Measurements from ENCODE around the gene INSYN2A. TPM values are rescaled to one million over a fixed set of nuclear protein-coding genes. Genes with fewer than 3 reads are reported as not detected.

INSYN2A gene
- total and polyA plus RNA-seq, 10 of the 15 experiments (the other 5 are each of a cell fraction or from before 2014, with no cell fraction given): not detected

DNA sequence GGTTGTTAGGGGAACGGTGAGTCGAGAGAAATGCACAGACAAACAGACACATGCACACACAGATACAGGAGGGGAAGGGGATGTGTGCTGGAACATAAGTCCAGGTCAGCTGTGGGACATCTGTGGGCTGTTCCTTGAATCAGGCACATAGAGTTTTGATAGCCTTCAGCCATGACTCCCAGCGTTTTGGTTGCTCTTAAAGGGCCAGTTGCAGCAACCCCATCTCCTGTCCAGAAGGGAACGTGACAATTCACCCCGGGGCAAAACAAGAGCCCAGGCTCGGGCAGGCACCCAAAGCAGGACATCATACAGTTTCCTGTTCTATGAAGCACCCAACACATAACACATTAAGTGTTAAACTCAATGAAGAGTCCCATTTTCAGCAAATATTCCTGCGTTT lies 9.6 kb downstream of the INSYN2A start:
- H4K20me1 ChIP-seq (ENCODE audit: control insufficient read depth, insufficient read depth): no peaks in the 10 kb centered on the region
- H3K4me1 ChIP-seq (ENCODE audit: control insufficient read depth, insufficient read depth, low read length): no peaks in the 10 kb centered on the region
- H3K4me3 ChIP-seq: no peak overlapping the region
- H3K27ac ChIP-seq (ENCODE audit: control insufficient read depth, insufficient read depth): no peak overlapping the region
- in situ Hi-C loops (cut with MboI) (no loop called here), intact Hi-C loops (cut with micrococcal nuclease; ENCODE audit: unreplicated experiment) (no loop called here)
- BruUV-seq (replicated peaks): no TSS peak
- no peak overlapping the region for H2AFZ ChIP-seq (ENCODE audit: control insufficient read depth, low read depth, low read length)
- CTCF ChIA-PET: no interaction called here
- TF ChIP-seq, protein P1, sequence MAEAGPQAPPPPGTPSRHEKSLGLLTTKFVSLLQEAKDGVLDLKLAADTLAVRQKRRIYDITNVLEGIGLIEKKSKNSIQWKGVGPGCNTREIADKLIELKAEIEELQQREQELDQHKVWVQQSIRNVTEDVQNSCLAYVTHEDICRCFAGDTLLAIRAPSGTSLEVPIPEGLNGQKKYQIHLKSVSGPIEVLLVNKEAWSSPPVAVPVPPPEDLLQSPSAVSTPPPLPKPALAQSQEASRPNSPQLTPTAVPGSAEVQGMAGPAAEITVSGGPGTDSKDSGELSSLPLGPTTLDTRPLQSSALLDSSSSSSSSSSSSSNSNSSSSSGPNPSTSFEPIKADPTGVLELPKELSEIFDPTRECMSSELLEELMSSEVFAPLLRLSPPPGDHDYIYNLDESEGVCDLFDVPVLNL (IDR thresholded peaks at IDR 0.05; ENCODE audit: low read depth, low read length): no peak
- TF ChIP-seq BHLHE40 (IDR thresholded peaks at IDR 0.05; ENCODE audit: borderline replicate concordance in 1 of 2, low read depth in 2 of 2, low read length in 1 of 2): no peak
- TF ChIP-seq, protein P2, sequence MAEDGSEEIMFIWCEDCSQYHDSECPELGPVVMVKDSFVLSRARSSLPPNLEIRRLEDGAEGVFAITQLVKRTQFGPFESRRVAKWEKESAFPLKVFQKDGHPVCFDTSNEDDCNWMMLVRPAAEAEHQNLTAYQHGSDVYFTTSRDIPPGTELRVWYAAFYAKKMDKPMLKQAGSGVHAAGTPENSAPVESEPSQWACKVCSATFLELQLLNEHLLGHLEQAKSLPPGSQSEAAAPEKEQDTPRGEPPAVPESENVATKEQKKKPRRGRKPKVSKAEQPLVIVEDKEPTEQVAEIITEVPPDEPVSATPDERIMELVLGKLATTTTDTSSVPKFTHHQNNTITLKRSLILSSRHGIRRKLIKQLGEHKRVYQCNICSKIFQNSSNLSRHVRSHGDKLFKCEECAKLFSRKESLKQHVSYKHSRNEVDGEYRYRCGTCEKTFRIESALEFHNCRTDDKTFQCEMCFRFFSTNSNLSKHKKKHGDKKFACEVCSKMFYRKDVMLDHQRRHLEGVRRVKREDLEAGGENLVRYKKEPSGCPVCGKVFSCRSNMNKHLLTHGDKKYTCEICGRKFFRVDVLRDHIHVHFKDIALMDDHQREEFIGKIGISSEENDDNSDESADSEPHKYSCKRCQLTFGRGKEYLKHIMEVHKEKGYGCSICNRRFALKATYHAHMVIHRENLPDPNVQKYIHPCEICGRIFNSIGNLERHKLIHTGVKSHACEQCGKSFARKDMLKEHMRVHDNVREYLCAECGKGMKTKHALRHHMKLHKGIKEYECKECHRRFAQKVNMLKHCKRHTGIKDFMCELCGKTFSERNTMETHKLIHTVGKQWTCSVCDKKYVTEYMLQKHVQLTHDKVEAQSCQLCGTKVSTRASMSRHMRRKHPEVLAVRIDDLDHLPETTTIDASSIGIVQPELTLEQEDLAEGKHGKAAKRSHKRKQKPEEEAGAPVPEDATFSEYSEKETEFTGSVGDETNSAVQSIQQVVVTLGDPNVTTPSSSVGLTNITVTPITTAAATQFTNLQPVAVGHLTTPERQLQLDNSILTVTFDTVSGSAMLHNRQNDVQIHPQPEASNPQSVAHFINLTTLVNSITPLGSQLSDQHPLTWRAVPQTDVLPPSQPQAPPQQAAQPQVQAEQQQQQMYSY (CRISPR knock-in tag; IDR thresholded peaks at IDR 0.05): no peak
- TF ChIP-seq, protein P3, sequence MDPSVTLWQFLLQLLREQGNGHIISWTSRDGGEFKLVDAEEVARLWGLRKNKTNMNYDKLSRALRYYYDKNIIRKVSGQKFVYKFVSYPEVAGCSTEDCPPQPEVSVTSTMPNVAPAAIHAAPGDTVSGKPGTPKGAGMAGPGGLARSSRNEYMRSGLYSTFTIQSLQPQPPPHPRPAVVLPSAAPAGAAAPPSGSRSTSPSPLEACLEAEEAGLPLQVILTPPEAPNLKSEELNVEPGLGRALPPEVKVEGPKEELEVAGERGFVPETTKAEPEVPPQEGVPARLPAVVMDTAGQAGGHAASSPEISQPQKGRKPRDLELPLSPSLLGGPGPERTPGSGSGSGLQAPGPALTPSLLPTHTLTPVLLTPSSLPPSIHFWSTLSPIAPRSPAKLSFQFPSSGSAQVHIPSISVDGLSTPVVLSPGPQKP (IDR thresholded peaks at IDR 0.05; ENCODE audit: low read depth, low read length): no peak
- H3K9ac ChIP-seq (ENCODE audit: control insufficient read depth, insufficient read depth, low read length): no peak overlapping the region
- WGBS (ENCODE audit: insufficient coverage, insufficient replicate concordance, low lambda C conversion rate, missing lambda C conversion rate): 13% methylated on average over 7 of the region's 7 CpGs
- SMC1A ChIA-PET (ENCODE audit: uncharacterized antibody, unreplicated experiment): interaction anchor here (1.5 kb wide), 1 partner anchor 38 kb away, joined by 3 read pairs; no protein-coding TSS in a partner anchor
- no peaks in the 10 kb centered on the region for H3K36me3 ChIP-seq (ENCODE audit: control insufficient read depth in 2 of 2, insufficient read depth in 2 of 2, low read length in 1 of 2)
- H3K9me3 ChIP-seq (replicated peaks; ENCODE audit: control insufficient read depth, insufficient read depth, low read length): no peaks in the 10 kb centered on the region
- H3K4me2 ChIP-seq (ENCODE audit: control insufficient read depth, insufficient read depth): no peak overlapping the region
- RAD21 ChIA-PET (ENCODE audit: unreplicated experiment): no interaction called here
- no peaks in the 10 kb centered on the region for H3K27me3 ChIP-seq (replicated peaks in 1 of 2; ENCODE audit: control insufficient read depth in 2 of 2, insufficient read depth in 2 of 2, low read length in 1 of 2)
- H3K79me2 ChIP-seq (ENCODE audit: control insufficient read depth, insufficient read depth, low read length): no peaks in the 10 kb centered on the region
- ATAC-seq: no peak
- DNase-seq (ENCODE audit: low read depth, low spot score): no peak
- no peak for FAIRE-seq
- POLR2A ChIA-PET: no interaction called here

All from GM12878 (cell line).